Measurements from ENCODE around the gene B3GALNT1.

B3GALNT1 gene, protein sequence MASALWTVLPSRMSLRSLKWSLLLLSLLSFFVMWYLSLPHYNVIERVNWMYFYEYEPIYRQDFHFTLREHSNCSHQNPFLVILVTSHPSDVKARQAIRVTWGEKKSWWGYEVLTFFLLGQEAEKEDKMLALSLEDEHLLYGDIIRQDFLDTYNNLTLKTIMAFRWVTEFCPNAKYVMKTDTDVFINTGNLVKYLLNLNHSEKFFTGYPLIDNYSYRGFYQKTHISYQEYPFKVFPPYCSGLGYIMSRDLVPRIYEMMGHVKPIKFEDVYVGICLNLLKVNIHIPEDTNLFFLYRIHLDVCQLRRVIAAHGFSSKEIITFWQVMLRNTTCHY

DNA sequence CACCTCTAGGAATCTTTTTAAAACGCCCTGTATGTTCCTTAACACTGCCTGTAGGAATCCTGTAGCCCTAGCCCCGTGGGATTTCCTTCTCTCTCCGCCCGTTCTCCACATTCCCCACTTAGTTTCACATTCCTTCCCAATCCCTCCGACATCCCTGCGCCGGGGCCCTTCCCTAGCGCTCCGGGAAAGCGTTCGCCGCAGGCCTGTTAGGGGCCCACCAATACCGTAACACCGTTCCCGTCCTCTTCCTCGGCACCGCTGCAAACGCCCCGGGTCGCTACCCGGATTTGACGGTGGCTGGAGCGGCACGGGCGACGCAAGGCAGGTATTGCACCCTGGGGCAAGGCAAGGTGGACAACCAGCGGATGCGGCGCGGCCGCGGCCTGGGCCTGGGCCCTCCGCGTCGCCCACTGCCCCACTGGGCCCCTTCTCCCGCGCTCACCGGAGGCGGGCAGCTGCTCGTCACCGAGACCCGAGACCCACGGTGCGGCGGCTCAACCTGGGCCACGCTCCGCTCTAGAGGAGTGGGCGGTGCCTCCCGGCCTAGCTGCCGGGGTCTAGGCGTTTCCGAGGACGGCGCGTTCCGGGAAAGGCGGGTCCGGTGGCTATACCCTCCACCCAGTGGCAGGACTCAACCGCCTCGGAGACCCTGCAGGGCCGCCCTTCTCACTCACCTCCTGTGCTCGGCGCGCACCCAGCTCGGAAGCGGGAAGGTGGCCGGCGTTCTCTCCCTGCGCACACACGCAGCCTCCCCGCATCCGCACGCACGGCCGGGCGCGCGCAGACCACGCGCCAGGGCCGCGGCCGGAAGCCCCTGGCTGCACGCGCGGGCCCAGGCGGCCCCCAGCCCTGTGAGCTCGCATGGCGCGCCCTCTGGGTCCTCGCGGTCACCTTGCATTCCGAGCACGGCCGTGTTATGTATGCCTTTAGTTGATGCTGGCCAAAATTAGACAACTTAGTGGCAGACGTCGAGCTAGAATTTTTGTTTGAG, at the start of gene B3GALNT1:
B3GALNT1 (minus strand) TSS at position 789 of the 991 bp plus-strand sequence. CDS start 18,595 bp downstream, outside the sequence.
- H3K4me3 ChIP-seq (ENCODE audit: low read length): peak within 1 kb of the TSS; percentile 52
- H3K9me3 ChIP-seq (ENCODE audit: control insufficient read depth, low read depth, low read length): no peaks in the 10 kb centered on the region
- no peaks in the 10 kb centered on the region for H3K36me3 ChIP-seq (ENCODE audit: control insufficient read depth, low read depth, low read length)
- H3K4me1 ChIP-seq (ENCODE audit: control insufficient read depth, low read depth, low read length): no peaks in the 10 kb centered on the region
- peaks cover 25% of the 10 kb centered on the region for H3K27me3 ChIP-seq (ENCODE audit: control insufficient read depth, insufficient read depth, low read length)
- H3K9ac ChIP-seq (ENCODE audit: low read length): peak within 1 kb of the TSS; percentile 45
- no peak within 1 kb of the TSS for H3K27ac ChIP-seq (ENCODE audit: low read length)

DNA sequence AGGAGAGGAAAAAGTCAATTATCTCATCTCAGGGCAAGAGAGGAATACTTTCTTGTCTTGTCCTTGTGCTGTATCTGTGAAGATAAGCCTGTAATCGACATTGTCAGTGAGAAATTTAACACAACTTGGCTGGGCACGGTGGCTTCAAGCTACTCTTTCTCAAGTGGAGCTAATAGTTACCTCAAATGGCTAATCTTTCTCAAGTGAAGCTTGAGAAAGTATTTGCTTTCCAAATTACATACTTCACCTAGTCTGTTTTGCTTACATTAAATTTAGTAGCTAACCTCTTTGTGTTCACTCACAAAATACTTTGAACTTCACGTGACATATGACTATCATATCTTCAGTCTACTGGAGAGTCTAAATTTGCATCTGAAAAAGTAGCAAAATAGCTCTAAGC, 48.3 kb upstream of the B3GALNT1 start:
- H3K27ac ChIP-seq (ENCODE audit: low read length): no peak overlapping the region
- no peaks in the 10 kb centered on the region for H3K36me3 ChIP-seq (ENCODE audit: control insufficient read depth, low read depth, low read length)
- H3K9ac ChIP-seq (ENCODE audit: low read length): no peak overlapping the region
- no peaks in the 10 kb centered on the region for H3K27me3 ChIP-seq (ENCODE audit: control insufficient read depth, insufficient read depth, low read length)
- no peaks in the 10 kb centered on the region for H3K9me3 ChIP-seq (ENCODE audit: control insufficient read depth, low read depth, low read length)
- no peaks in the 10 kb centered on the region for H3K4me1 ChIP-seq (ENCODE audit: control insufficient read depth, low read depth, low read length)
- H3K4me3 ChIP-seq (ENCODE audit: low read length): no peak overlapping the region

DNA sequence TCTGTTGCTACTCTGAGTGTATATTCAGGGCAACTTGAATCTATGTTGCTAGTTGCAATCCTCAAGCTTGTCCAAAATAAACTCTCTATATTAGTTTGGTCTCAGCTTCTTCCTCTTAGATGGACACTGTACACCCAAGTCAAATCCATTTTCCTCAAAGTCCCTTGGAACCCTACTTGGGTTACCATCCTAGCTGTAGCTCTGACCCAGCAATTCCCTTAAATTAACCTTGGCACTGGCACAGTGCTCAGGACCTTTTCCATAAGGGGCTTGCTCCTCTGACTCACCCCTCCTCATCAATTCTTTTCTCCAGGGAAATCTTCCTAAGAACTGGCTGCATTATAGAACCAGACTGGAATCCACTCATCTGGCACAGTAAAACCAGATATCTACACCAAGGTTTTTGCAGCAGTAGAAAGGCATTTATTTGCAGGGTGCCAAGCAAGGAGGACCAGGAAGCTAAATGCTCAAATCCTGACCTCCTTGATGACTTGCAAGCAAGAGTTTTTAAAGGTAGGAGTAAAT, 44.9 kb upstream of the B3GALNT1 start:
- Histone ChIP-seq H3K27ac (ENCODE audit: low read length) (no peak overlapping the region), H3K36me3 (ENCODE audit: control insufficient read depth, low read depth, low read length) (no peaks in the 10 kb centered on the region), H3K4me3 (ENCODE audit: low read length) (no peak overlapping the region), H3K9me3 (ENCODE audit: control insufficient read depth, low read depth, low read length) (no peaks in the 10 kb centered on the region), H3K9ac (ENCODE audit: low read length) (no peak overlapping the region), H3K4me1 (ENCODE audit: control insufficient read depth, low read depth, low read length) (no peaks in the 10 kb centered on the region), H3K27me3 (ENCODE audit: control insufficient read depth, insufficient read depth, low read length) (no peaks in the 10 kb centered on the region)

DNA sequence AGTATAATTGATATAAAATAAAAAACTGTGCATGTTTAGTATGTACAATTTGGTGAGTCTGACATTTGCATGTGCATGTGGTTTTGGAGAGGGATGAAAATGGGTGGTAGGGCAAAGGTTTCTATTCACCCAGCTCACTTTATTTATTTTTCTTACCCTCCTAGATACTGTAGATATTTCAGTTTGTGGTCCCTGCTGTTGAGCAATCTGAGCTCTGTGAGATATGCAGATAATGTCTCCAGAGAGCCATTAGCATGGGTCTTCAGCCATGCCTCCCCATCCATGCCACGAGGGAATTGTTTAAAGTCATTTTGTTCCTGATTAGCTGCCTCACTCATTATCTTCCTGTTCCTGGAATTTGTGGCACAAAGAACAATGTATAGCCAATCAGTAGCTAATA, 44.4 kb upstream of the B3GALNT1 start:
- Histone ChIP-seq H3K4me1 (ENCODE audit: control insufficient read depth, low read depth, low read length) (no peaks in the 10 kb centered on the region), H3K9ac (ENCODE audit: low read length) (no peak overlapping the region), H3K27ac (ENCODE audit: low read length) (no peak overlapping the region), H3K9me3 (ENCODE audit: control insufficient read depth, low read depth, low read length) (no peaks in the 10 kb centered on the region), H3K4me3 (ENCODE audit: low read length) (no peak overlapping the region), H3K27me3 (ENCODE audit: control insufficient read depth, insufficient read depth, low read length) (no peaks in the 10 kb centered on the region), H3K36me3 (ENCODE audit: control insufficient read depth, low read depth, low read length) (no peaks in the 10 kb centered on the region)

DNA sequence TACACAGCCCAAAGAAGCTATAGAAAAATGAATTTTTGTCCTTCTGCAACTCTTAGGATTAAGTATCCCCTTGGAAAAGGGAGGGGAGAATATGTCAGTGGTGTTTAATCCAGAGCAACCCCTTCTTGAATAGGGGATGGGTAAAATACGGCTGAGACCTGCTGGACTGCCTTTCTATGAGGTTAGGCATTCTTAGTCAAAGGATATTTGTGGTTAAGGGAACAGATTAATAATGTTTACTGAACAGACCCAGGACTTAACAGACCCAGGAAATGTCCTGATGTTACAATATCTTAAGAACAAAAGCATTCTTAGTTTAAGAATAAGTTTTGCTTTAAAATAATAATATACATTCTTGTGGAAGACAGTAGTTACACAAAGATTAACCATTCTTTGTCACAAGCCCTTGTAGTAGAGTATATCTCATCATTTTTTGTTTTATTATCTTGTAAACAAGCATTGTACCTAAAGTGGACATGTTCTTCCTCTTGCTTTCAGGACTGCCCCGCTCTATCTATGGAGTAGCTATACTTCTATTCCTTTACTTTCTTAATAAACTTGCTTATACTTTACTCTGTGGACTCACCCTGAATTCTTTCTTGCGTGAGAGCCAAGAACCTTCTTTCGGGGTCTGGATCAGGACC, 43.8 kb upstream of the B3GALNT1 start:
- Histone ChIP-seq H3K36me3 (ENCODE audit: control insufficient read depth, low read depth, low read length) (no peaks in the 10 kb centered on the region), H3K4me1 (ENCODE audit: control insufficient read depth, low read depth, low read length) (no peaks in the 10 kb centered on the region), H3K27ac (ENCODE audit: low read length) (no peak overlapping the region), H3K4me3 (ENCODE audit: low read length) (no peak overlapping the region), H3K9ac (ENCODE audit: low read length) (no peak overlapping the region), H3K27me3 (ENCODE audit: control insufficient read depth, insufficient read depth, low read length) (no peaks in the 10 kb centered on the region), H3K9me3 (ENCODE audit: control insufficient read depth, low read depth, low read length) (no peaks in the 10 kb centered on the region)

DNA sequence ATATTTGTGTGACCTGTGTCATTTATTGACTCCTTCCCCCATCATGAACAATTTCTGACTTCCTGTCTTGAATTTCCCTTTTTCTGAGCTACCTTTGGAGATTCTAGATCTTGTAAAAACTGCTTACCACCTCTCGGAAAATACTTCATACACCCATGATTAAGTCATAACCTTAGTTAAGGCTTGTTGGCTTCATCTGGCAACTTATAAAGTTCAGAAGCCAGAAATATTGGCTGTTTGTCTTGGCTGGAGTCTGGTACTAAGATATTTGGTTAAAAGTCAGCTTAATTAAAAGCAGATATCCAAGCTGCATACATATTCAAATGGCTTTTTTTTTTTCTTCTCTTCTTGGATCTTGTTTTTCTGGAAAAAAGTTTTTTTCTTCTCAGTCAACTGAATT, 37.3 kb upstream of the B3GALNT1 start:
- no peak overlapping the region for H3K4me3 ChIP-seq (ENCODE audit: low read length)
- no peak overlapping the region for H3K9ac ChIP-seq (ENCODE audit: low read length)
- H3K27ac ChIP-seq (ENCODE audit: low read length): no peak overlapping the region
- no peaks in the 10 kb centered on the region for H3K36me3 ChIP-seq (ENCODE audit: control insufficient read depth, low read depth, low read length)
- no peaks in the 10 kb centered on the region for H3K27me3 ChIP-seq (ENCODE audit: control insufficient read depth, insufficient read depth, low read length)
- H3K4me1 ChIP-seq (ENCODE audit: control insufficient read depth, low read depth, low read length): peaks cover 2% of the 10 kb centered on the region
- H3K9me3 ChIP-seq (ENCODE audit: control insufficient read depth, low read depth, low read length): no peaks in the 10 kb centered on the region

DNA sequence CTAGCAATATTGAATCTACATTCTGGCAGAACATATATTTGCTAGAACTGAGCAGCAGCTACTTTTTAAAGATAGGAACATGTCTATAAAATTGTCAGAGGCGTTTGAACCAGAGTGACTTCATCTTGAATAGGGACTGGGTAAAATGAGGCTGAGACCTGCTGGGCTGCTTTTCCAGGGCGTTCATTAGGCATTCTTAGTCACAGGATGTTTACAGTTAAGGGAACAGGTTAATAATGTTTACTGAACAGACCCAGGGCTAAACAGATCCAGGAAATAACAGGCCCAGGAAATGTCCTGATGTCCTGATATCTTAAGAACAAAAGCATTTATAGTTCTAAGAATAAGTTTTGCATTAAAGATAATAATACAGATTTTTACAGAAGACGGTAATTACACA, 34.5 kb upstream of the B3GALNT1 start:
- H3K9me3 ChIP-seq (ENCODE audit: control insufficient read depth, low read depth, low read length): no peaks in the 10 kb centered on the region
- H3K9ac ChIP-seq (ENCODE audit: low read length): no peak overlapping the region
- no peaks in the 10 kb centered on the region for H3K27me3 ChIP-seq (ENCODE audit: control insufficient read depth, insufficient read depth, low read length)
- H3K4me3 ChIP-seq (ENCODE audit: low read length): no peak overlapping the region
- no peaks in the 10 kb centered on the region for H3K36me3 ChIP-seq (ENCODE audit: control insufficient read depth, low read depth, low read length)
- no peak overlapping the region for H3K27ac ChIP-seq (ENCODE audit: low read length)
- peaks cover 8% of the 10 kb centered on the region for H3K4me1 ChIP-seq (ENCODE audit: control insufficient read depth, low read depth, low read length)

DNA sequence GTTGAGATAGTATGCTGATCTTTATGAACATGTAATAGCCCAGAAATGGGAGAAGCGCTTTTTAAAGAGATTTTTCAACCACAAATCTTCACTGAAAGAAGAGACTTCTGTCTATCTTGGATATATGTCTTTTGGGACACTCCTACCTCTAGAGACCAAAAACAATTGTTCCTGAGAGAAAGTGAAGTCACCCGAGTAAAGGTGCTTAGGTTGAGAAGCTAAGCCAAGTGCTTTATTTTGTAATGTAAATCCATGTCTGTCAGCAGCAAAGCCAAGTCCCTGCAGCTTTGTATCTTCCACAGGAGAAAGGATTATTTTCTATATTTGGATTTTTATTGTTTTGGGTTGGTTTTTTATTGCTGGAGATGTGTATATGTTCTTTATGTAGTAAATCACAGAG, 32.1 kb upstream of the B3GALNT1 start:
- Histone ChIP-seq H3K9ac (ENCODE audit: low read length) (no peak overlapping the region), H3K27ac (ENCODE audit: low read length) (no peak overlapping the region), H3K4me1 (ENCODE audit: control insufficient read depth, low read depth, low read length) (peaks cover 8% of the 10 kb centered on the region), H3K27me3 (ENCODE audit: control insufficient read depth, insufficient read depth, low read length) (no peaks in the 10 kb centered on the region), H3K36me3 (ENCODE audit: control insufficient read depth, low read depth, low read length) (no peaks in the 10 kb centered on the region), H3K4me3 (ENCODE audit: low read length) (no peak overlapping the region), H3K9me3 (ENCODE audit: control insufficient read depth, low read depth, low read length) (no peaks in the 10 kb centered on the region)

DNA sequence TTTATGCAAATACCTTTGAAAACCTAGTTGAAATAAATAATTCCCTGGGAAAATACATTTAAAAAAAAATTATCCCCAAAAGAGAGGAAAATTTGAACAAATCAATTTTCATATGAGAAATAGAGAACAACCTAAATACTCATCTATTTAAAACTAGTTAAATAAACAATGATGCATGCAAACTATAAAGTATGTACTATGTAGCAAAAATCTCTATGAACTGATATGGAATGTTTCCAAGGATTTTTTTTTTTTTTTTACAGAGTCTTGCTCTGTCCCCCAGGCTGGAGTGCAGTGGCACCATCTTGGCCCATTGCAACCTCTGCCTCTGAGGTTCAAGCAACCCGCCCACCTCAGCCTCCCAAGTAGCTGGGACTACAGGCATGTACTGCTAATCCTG, 27.2 kb upstream of the B3GALNT1 start:
- H3K4me1 ChIP-seq (ENCODE audit: control insufficient read depth, low read depth, low read length): peaks cover 5% of the 10 kb centered on the region
- no peak overlapping the region for H3K4me3 ChIP-seq (ENCODE audit: low read length)
- no peaks in the 10 kb centered on the region for H3K27me3 ChIP-seq (ENCODE audit: control insufficient read depth, insufficient read depth, low read length)
- H3K9ac ChIP-seq (ENCODE audit: low read length): no peak overlapping the region
- no peaks in the 10 kb centered on the region for H3K36me3 ChIP-seq (ENCODE audit: control insufficient read depth, low read depth, low read length)
- no peak overlapping the region for H3K27ac ChIP-seq (ENCODE audit: low read length)
- H3K9me3 ChIP-seq (ENCODE audit: control insufficient read depth, low read depth, low read length): no peaks in the 10 kb centered on the region

DNA sequence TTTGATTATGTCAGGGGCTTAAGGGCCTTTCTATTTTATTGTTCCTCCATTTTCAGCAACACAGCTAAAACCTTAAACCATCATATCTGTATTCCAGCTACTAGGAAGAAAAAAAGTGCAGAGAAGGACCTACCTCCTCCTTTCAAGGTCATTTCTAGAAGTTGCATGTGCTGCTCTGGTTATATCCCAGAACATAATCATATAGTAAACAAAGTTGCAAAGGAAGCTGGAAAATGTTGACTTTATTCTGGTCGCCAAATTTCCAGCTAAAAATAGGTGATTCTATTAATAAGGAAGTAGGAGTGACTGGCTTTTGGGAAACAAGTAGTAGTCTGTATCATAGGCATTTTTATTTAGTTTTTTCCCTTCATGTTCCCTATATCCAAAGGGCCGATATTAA, 21.3 kb upstream of the B3GALNT1 start:
- Histone ChIP-seq H3K9ac (ENCODE audit: low read length) (no peak overlapping the region), H3K27ac (ENCODE audit: low read length) (no peak overlapping the region), H3K27me3 (ENCODE audit: control insufficient read depth, insufficient read depth, low read length) (no peaks in the 10 kb centered on the region), H3K4me3 (ENCODE audit: low read length) (no peak overlapping the region), H3K36me3 (ENCODE audit: control insufficient read depth, low read depth, low read length) (no peaks in the 10 kb centered on the region), H3K9me3 (ENCODE audit: control insufficient read depth, low read depth, low read length) (peaks cover 8% of the 10 kb centered on the region), H3K4me1 (ENCODE audit: control insufficient read depth, low read depth, low read length) (no peaks in the 10 kb centered on the region)

DNA sequence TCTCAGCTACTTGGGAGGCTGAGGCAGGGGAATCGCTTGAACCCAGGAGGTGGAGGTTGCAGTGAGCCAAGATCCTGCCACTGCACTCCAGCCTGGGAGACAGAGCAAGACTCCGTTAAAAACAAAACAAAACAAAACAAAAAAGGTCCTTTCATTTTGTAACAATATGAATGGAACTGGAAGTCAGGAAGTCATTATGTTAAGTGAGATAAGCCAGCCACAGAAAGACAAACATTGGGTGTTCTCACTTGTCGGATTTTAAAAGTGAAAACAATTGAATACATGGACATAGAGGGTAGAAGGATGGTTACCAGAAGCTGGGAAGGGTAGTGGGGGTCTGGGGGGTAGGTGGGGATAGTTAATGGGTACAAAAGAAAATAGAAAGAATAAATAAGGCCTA, 12.5 kb upstream of the B3GALNT1 start:
- Histone ChIP-seq H3K9me3 (ENCODE audit: control insufficient read depth, low read depth, low read length) (peaks cover 9% of the 10 kb centered on the region), H3K4me1 (ENCODE audit: control insufficient read depth, low read depth, low read length) (no peaks in the 10 kb centered on the region), H3K27me3 (ENCODE audit: control insufficient read depth, insufficient read depth, low read length) (no peaks in the 10 kb centered on the region)

More for the DNA sequence above, 12.5 kb upstream of the B3GALNT1 start:
- H3K36me3 ChIP-seq (ENCODE audit: control insufficient read depth, low read depth, low read length): no peaks in the 10 kb centered on the region
- no peak overlapping the region for H3K4me3 ChIP-seq (ENCODE audit: low read length)
- H3K27ac ChIP-seq (ENCODE audit: low read length): no peak overlapping the region
- H3K9ac ChIP-seq (ENCODE audit: low read length): no peak overlapping the region
